Bronchial epithelial cell (primary cell): ENCODE measurements around the gene RPRD1B. TPM values are rescaled to one million over a fixed set of nuclear protein-coding genes. Genes with fewer than 3 reads are reported as not detected.

Source experiments
- DNase-seq: peaks from one replicate; pipeline ENCODE4 v3.0.0-alpha.2; 2010; ENCODE audit warnings: low read depth
- FAIRE-seq: peaks from 2 replicates; lab custom pipeline; 2011; peaks lifted over from hg19 to GRCh38; lab: Jason Lieb, UNC
- H3K27me3 ChIP-seq: 2 replicates; pipeline ENCODE4 v1.5.1; 2011; ENCODE audit warnings: low read length; ENCODE audit not compliant: control insufficient read depth, insufficient read depth
- H3K36me3 ChIP-seq: 2 replicates; pipeline ENCODE4 v1.5.1; 2011; ENCODE audit warnings: low read length; ENCODE audit not compliant: control insufficient read depth, insufficient read depth
- H3K4me3 ChIP-seq: 2 replicates; pipeline ENCODE4 v1.5.1; 2011; ENCODE audit warnings: mild to moderate bottlenecking, low read depth, low read length, control low read depth
- CTCF ChIP-seq: IDR thresholded peaks from 2 replicates; pipeline ENCODE4 v1.5.1; 2011; ENCODE audit warnings: mild to moderate bottlenecking, moderate library complexity, low read length, control low read depth, inconsistent platforms; ENCODE audit not compliant: insufficient read depth, severe bottlenecking
- total RNA-seq: library from RNA; depleted of rRNA; stranded (reverse); fragments of >200 nt; gene quantifications from 2 replicates; pipeline ENCODE4 v1.2.1, GENCODE V29; 2014

Gene RPRD1B
- total RNA-seq, 1 donor from 2014 or later: 18.7 TPM

- Histone ChIP-seq H3K4me3 (no peak overlapping the region), H3K27me3 (no peaks in the 10 kb centered on the region), H3K36me3 (no peaks in the 10 kb centered on the region)
- FAIRE-seq (no peak), DNase-seq (no peak)
- no peak for TF ChIP-seq CTCF
Measured at GRCh38 chr20:38139977-38140753, 106.6 kb downstream of the RPRD1B start.

DNA sequence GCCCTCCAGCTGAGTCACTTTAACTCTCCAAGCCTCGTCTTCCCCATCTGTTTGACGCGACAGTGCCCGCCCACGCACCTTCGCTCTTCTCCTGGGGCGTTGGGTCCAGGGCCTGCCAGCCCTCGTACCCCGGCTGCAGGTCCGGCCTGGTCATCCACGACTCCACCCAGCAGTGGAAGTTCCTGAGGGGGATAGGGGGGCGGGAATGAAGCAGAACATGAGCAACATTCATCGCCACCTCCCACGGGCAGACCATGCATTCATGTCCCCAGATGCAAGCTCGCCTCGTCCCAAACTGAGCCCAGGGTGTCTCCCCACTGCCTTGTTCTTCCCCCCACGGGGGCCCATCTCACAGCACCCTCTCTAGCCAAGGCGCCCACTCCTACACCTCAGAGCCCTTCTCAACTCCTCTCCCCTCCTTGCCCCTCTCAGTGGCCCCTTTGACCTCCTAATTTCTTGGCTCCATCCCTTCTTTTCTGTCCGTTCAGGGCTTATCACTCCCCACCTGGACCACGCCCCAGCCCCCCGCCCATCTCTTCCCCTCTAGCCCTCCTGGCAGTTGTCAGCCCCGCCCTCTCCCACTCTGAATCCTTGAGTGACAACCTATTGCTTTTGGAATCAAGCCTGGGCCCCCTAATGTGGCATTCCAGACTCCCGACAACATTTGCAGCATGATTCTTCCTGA lies 107.8 kb downstream of the RPRD1B start:
- Histone ChIP-seq H3K27me3 (no peaks in the 10 kb centered on the region), H3K36me3 (no peaks in the 10 kb centered on the region), H3K4me3 (no peak overlapping the region)
- FAIRE-seq (no peak), DNase-seq (no peak)
- no peak for TF ChIP-seq CTCF

Other genes starting within 250 kb of the RPRD1B start
- gene VSTM2L, start 130.6 kb upstream of the RPRD1B start, total RNA-seq: 5.0 TPM in 2 replicates
- gene TTI1, start 290 bp upstream of the RPRD1B start, total RNA-seq: 14.6 and 14.7 TPM in 2 replicates
- 0.51 and 5.5 TPM in 2 replicates for gene TGM2, start 131.5 kb downstream of the RPRD1B start, total RNA-seq
- not detected in 2 replicates for gene KIAA1755, start 227.0 kb downstream of the RPRD1B start, total RNA-seq